Measurements from ENCODE around the gene TSHZ3.

Gene TSHZ3

DNA sequence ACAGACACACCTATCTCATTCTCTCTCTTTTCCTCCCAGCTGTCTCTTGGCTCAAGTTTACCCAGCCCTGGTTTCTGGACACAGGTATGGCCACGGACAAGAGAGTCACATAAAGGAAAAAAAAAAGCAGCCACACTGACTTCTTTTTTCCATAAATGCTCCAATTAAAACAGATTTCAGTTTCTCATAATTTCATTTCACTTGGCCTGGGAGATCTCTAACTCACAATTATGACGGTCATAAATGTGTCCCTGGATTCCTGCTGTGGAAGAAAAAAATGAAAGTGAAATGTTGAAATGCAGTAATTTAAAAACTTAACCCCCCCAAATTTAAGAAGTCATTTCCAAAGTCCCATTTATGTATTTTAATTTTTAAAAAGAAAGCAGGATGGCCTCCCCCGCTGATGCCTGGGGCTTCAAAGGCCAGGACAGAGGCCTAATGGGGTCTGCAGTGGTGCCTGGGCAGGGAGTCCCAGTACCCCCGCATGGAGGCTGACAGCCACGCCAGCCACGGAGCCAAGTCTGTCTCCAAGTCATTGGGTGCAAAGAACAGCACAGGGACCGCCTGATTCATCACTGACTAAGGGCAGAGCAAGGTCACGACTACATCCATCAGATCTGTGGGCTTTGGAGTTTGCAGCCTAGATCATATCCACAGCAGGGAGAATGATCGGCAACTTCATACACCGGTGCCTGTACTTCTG, 79.7 kb downstream of the TSHZ3 start:
- Histone ChIP-seq H3K27ac (no peak overlapping the region), H3K9ac (no peak overlapping the region), H3K79me2 (no peaks in the 10 kb centered on the region), H3K4me1 (no peaks in the 10 kb centered on the region), H3K9me3 (ENCODE audit: control insufficient read depth, low read length) (no peaks in the 10 kb centered on the region), H3K27me3 (ENCODE audit: control insufficient read depth, insufficient read depth, low read length) (no peaks in the 10 kb centered on the region), H3K36me3 (ENCODE audit: control insufficient read depth, insufficient read depth, low read length) (no peaks in the 10 kb centered on the region), H2AFZ (no peak overlapping the region), H3K4me2 (ENCODE audit: low read length) (no peak overlapping the region), H3K4me3 (ENCODE audit: low read depth, low read length) (no peak overlapping the region)
- TF ChIP-seq, protein P1, sequence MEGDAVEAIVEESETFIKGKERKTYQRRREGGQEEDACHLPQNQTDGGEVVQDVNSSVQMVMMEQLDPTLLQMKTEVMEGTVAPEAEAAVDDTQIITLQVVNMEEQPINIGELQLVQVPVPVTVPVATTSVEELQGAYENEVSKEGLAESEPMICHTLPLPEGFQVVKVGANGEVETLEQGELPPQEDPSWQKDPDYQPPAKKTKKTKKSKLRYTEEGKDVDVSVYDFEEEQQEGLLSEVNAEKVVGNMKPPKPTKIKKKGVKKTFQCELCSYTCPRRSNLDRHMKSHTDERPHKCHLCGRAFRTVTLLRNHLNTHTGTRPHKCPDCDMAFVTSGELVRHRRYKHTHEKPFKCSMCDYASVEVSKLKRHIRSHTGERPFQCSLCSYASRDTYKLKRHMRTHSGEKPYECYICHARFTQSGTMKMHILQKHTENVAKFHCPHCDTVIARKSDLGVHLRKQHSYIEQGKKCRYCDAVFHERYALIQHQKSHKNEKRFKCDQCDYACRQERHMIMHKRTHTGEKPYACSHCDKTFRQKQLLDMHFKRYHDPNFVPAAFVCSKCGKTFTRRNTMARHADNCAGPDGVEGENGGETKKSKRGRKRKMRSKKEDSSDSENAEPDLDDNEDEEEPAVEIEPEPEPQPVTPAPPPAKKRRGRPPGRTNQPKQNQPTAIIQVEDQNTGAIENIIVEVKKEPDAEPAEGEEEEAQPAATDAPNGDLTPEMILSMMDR (IDR thresholded peaks at IDR 0.05), result no peak

- H3K79me2 ChIP-seq, result no peaks in the 10 kb centered on the region
- H2AFZ ChIP-seq, result no peak overlapping the region
- H3K4me1 ChIP-seq, result no peaks in the 10 kb centered on the region
- H3K4me2 ChIP-seq (ENCODE audit: low read length), result no peak overlapping the region
- no peaks in the 10 kb centered on the region for H3K27me3 ChIP-seq (ENCODE audit: control insufficient read depth, insufficient read depth, low read length)
- TF ChIP-seq, protein P1 (IDR thresholded peaks at IDR 0.05), result no peak
- no peak overlapping the region for H3K27ac ChIP-seq
- H3K36me3 ChIP-seq (ENCODE audit: control insufficient read depth, insufficient read depth, low read length), result no peaks in the 10 kb centered on the region
- no peaks in the 10 kb centered on the region for H3K9me3 ChIP-seq (ENCODE audit: control insufficient read depth, low read length)
- H3K9ac ChIP-seq, result no peak overlapping the region
- H3K4me3 ChIP-seq (ENCODE audit: low read depth, low read length), result no peak overlapping the region
Measured at GRCh38 chr19:31268751-31269383, 80.4 kb downstream of the TSHZ3 start.

GRCh38 chr19:31266731-31267130, 82.5 kb downstream of the TSHZ3 start:
- no peak overlapping the region for H2AFZ ChIP-seq
- no peak overlapping the region for H3K9ac ChIP-seq
- no peak overlapping the region for H3K27ac ChIP-seq
- H3K9me3 ChIP-seq (ENCODE audit: control insufficient read depth, low read length), result no peaks in the 10 kb centered on the region
- H3K4me1 ChIP-seq, result no peaks in the 10 kb centered on the region
- no peaks in the 10 kb centered on the region for H3K79me2 ChIP-seq
- H3K4me2 ChIP-seq (ENCODE audit: low read length), result no peak overlapping the region
- no peaks in the 10 kb centered on the region for H3K27me3 ChIP-seq (ENCODE audit: control insufficient read depth, insufficient read depth, low read length)
- no peaks in the 10 kb centered on the region for H3K36me3 ChIP-seq (ENCODE audit: control insufficient read depth, insufficient read depth, low read length)
- TF ChIP-seq, protein P1 (IDR thresholded peaks at IDR 0.05), result no peak
- no peak overlapping the region for H3K4me3 ChIP-seq (ENCODE audit: low read depth, low read length)

DNA sequence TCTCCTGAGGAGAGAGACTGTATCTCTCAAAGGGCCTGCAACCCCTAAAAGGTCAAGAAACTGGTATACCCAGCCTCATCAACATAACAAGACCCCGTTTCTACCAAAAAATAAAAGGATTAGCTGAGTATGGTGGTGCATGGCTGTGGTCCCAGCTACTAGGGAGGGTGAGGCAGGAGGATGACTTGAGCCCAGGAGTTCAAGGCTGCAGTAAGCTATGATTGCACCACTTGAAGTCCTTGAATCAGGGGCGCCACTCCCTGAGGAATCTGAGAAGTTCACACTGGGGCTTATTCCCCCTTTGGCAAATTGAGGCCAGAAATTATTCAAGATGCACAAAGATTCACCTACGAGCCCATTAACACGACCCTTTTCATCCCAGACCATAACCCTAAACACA, 83.0 kb downstream of the TSHZ3 start:
- H2AFZ ChIP-seq, result no peak overlapping the region
- no peak overlapping the region for H3K9ac ChIP-seq
- TF ChIP-seq, protein P1 (IDR thresholded peaks at IDR 0.05), result no peak

More for the DNA sequence above, 83.0 kb downstream of the TSHZ3 start:
- Histone ChIP-seq H3K36me3 (ENCODE audit: control insufficient read depth, insufficient read depth, low read length) (no peaks in the 10 kb centered on the region), H3K27ac (no peak overlapping the region), H3K79me2 (no peaks in the 10 kb centered on the region), H3K9me3 (ENCODE audit: control insufficient read depth, low read length) (no peaks in the 10 kb centered on the region), H3K4me1 (no peaks in the 10 kb centered on the region), H3K4me2 (ENCODE audit: low read length) (no peak overlapping the region), H3K4me3 (ENCODE audit: low read depth, low read length) (no peak overlapping the region), H3K27me3 (ENCODE audit: control insufficient read depth, insufficient read depth, low read length) (no peaks in the 10 kb centered on the region)
